GM12878 (cell line): ENCODE measurements around the gene PYGO1. TPM values are rescaled to one million over a fixed set of nuclear protein-coding genes. Genes with fewer than 3 reads are reported as not detected.

Experiments
- ATAC-seq: fragments of 200-7000 bp; cut with Tn5 transposase; 3 replicates; pipeline ENCODE4 v1.9.1; 2020; ENCODE audit warnings: mild to moderate bottlenecking, moderate library complexity
- BruUV-seq: library from RNA; stranded (reverse); fragments of 400-500 nt; replicated peaks from 2 replicates; lab custom pipeline; 2021; lab: Mats Ljungman, UMichigan
- CTCF ChIA-PET: fragments of 300-600 bp; sonication (Branson Sonifier 250); formaldehyde crosslinking; extraction: SDS; loops from one replicate; lab custom pipeline; 2021; ENCODE audit warnings: inconsistent platforms; lab: Yijun Ruan, JAX
- POLR2A ChIA-PET: fragments of 350-600 bp; formaldehyde crosslinking; extraction: SDS; loops from one replicate; lab custom pipeline; 2021; ENCODE audit warnings: inconsistent platforms; lab: Charles Lee
- RAD21 ChIA-PET: fragments of 300-600 bp; sonication (Branson Sonifier 250); formaldehyde crosslinking; loops from one replicate; lab custom pipeline; 2023; ENCODE audit warnings: antibody characterized with exemption; ENCODE audit not compliant: unreplicated experiment; lab: Charles Lee
- SMC1A ChIA-PET: fragments of 300-600 bp; sonication (Branson Sonifier 250); formaldehyde crosslinking; loops from one replicate; lab custom pipeline; 2023; ENCODE audit not compliant: unreplicated experiment, uncharacterized antibody; lab: Charles Lee
- DNase-seq: peaks from one replicate; pipeline ENCODE4 v3.0.0-alpha.2; 2011; ENCODE audit warnings: low read depth, low spot score
- FAIRE-seq: peaks from 3 replicates; lab custom pipeline; 2011; peaks lifted over from hg19 to GRCh38; lab: Jason Lieb, UNC
- H2AFZ ChIP-seq: 2 replicates; pipeline ENCODE4 v1.6.0; 2011; ENCODE audit warnings: low read depth, low read length, control low read depth; ENCODE audit not compliant: control insufficient read depth
- H3K27ac ChIP-seq: 2 replicates; pipeline ENCODE4 v1.5.1; 2011; ENCODE audit warnings: control low read depth; ENCODE audit not compliant: control insufficient read depth, insufficient read depth
- H3K27me3 ChIP-seq, 2 experiments: replicated peaks in 1 of 2; 2 replicates each; pipeline versions ENCODE4 v1.6.0 to v1.6.1; 2011; ENCODE audit warnings: low read length in 1 of 2; ENCODE audit not compliant: control insufficient read depth in 2 of 2, insufficient read depth in 2 of 2
- H3K36me3 ChIP-seq, 2 experiments: 2 replicates each; pipeline ENCODE4 v1.5.1; 2011; ENCODE audit warnings: low read length in 1 of 2; ENCODE audit not compliant: control insufficient read depth in 2 of 2, insufficient read depth in 2 of 2
- H3K4me1 ChIP-seq: 2 replicates; pipeline ENCODE4 v1.6.1; 2011; ENCODE audit warnings: mild to moderate bottlenecking, low read length, moderate library complexity, mixed read lengths; ENCODE audit not compliant: control insufficient read depth, insufficient read depth
- H3K4me2 ChIP-seq: 2 replicates; pipeline ENCODE4 v1.6.0; 2011; ENCODE audit warnings: control low read depth; ENCODE audit not compliant: control insufficient read depth, insufficient read depth
- H3K4me3 ChIP-seq: fragments of 200-600 bp; sonication (generic); 2 replicates; pipeline ENCODE4 v1.5.1; 2016
- H3K79me2 ChIP-seq: 2 replicates; pipeline ENCODE4 v1.6.0; 2011; ENCODE audit warnings: low read length; ENCODE audit not compliant: control insufficient read depth, insufficient read depth
- H3K9ac ChIP-seq: 2 replicates; pipeline ENCODE4 v1.8.0; 2011; ENCODE audit warnings: low read length, control low read depth, mixed read lengths; ENCODE audit not compliant: control insufficient read depth, insufficient read depth
- H3K9me3 ChIP-seq: replicated peaks from 3 replicates; pipeline ENCODE4 v1.5.1; 2011; ENCODE audit warnings: mild to moderate bottlenecking, low read length; ENCODE audit not compliant: control insufficient read depth, insufficient read depth
- H4K20me1 ChIP-seq: 2 replicates; pipeline ENCODE4 v1.6.0; 2011; ENCODE audit not compliant: control insufficient read depth, insufficient read depth
- BCLAF1 ChIP-seq: fragments of 450-650 bp; IDR thresholded peaks from 2 replicates; pipeline ENCODE4 v1.6.1; 2017; ENCODE audit warnings: antibody characterized with exemption, mild to moderate bottlenecking, moderate library complexity
- IRF4 ChIP-seq: IDR thresholded peaks from 2 replicates; pipeline ENCODE4 v1.6.1; 2011; ENCODE audit warnings: low read depth, low read length
- RAD51 ChIP-seq: fragments of 450-650 bp; IDR thresholded peaks from 2 replicates; pipeline ENCODE4 v1.6.1; 2016; ENCODE audit warnings: moderate library complexity, mild to moderate bottlenecking, inconsistent platforms
- SPI1 ChIP-seq: IDR thresholded peaks from 2 replicates; pipeline ENCODE4 v1.6.1; 2011; ENCODE audit warnings: low read depth, mild to moderate bottlenecking, low read length, moderate library complexity, borderline replicate concordance; ENCODE audit not compliant: insufficient read depth
- SREBF2 ChIP-seq: IDR thresholded peaks from 2 replicates; pipeline ENCODE4 v1.6.1; 2012; ENCODE audit warnings: mild to moderate bottlenecking, low read length
- WGBS: methylation state at CpG from one replicate; pipeline ENCODE4 v1.1.6; 2016; ENCODE audit warnings: low lambda C conversion rate; ENCODE audit not compliant: insufficient replicate concordance, insufficient coverage; ENCODE audit errors: missing lambda C conversion rate; 5-methylcytosine and 5-hydroxymethylcytosine counted together
- in situ Hi-C: fragments of 300-500 bp; cut with MboI; formaldehyde crosslinking; loops from 9 replicates; pipeline ENCODE4 v1.14.3; 2018; ENCODE audit warnings: mixed read lengths
- intact Hi-C: fragments of 100-400 bp; cut with micrococcal nuclease; formaldehyde crosslinking; loops from one replicate; pipeline ENCODE4 v1.14.2; 2022; ENCODE audit not compliant: unreplicated experiment
- polyA plus RNA-seq, 11 experiments: library from polyadenylated mRNA; depleted of rRNA in 4 of 11; unstranded in 6 of 11; stranded (reverse) in 5 of 11; fragments of >200 nt; fragmentation: Nextera tagmentation in 4 of 11; fragmentation: Illumina TruSeq in 1 of 11; extraction: Ambion mirVana in 4 of 11; extraction: Trizol in 1 of 11; gene quantifications; 1 replicate in 1 of 11; 2 replicates in 10 of 11; pipeline versions ENCODE4 v1.2.1 to v1.2.3, GENCODE V29; 2011 to 2016; ENCODE audit warnings: inconsistent platforms in 2 of 11, missing spikeins in 2 of 11, low read depth in 1 of 11
- total RNA-seq, 4 experiments: library from RNA; depleted of rRNA in 3 of 4; stranded (reverse); fragments of >200 nt in 3 of 4; fragmentation: Illumina TruSeq in 1 of 4; extraction: Trizol in 1 of 4; gene quantifications; 2 replicates each; pipeline versions ENCODE4 v1.2.1 to v1.2.3, GENCODE V29; 2013 to 2021
- TF ChIP-seq, protein P1 (sequence below): fragments of 450-650 bp; IDR thresholded peaks from 2 replicates; pipeline ENCODE4 v1.6.1; 2016; ENCODE audit warnings: mild to moderate bottlenecking

The PYGO1 gene
- total and polyA plus RNA-seq, 10 of the 15 experiments (the other 5 are each of a cell fraction or from before 2014, with no cell fraction given): 0.01 TPM; not detected in 9

DNA sequence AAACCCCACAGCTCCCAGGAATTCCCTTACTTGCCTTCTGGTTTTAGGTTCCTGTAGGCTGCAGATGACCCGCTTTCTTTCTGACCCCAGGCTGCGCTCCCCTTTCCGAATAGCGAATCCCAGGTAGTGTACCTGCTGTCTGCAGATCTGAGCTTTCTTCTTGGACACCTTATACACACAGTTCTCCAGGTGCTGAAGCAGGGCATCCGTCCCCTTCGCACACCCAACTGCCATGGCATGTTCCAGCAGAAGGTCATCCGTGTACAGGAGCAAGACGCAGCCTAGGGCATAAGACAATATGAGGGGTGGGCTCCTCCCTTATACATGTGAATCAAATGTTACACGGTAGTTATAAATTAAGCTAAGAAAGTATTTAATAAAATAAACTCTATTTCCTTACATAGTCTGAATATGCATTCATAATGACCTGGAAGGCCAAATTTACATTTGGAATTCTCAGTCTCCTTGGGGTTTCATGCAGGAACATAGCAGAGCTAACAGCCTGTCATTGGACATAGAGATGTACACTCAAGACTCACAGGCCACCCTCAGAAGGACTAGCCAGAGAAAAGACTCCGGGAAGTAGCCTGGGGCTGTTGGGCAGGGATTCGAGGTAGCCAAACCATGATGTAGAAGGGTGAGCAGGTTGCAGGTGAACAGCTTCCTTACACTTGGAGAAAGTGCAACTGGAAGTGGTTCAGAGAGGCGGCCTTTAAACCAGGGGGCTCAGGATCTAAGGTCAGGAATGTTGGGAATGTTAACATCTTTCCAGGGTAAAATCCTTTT, 72.0 kb downstream of the PYGO1 start:
- no peaks in the 10 kb centered on the region for H3K36me3 ChIP-seq
- WGBS: 58% methylated on average over 12 of the region's 12 CpGs
- no peak overlapping the region for H3K27ac ChIP-seq
- SMC1A ChIA-PET: interaction anchor here (1.3 kb wide), 1 partner anchor 125 kb away, joined by 3 read pairs; no protein-coding TSS in a partner anchor
- ATAC-seq: no peak
- H3K4me3 ChIP-seq: no peak overlapping the region
- in situ Hi-C loops (no loop called here), intact Hi-C loops (loop anchor here (10.0 kb wide), 1 partner anchor 61 kb away; no protein-coding TSS in a partner anchor)
- CTCF ChIA-PET: interaction anchor here (2.0 kb wide), 1 partner anchor 10 kb away, joined by 5 read pairs; no protein-coding TSS in a partner anchor
- H2AFZ ChIP-seq: no peak overlapping the region
- no peaks in the 10 kb centered on the region for H4K20me1 ChIP-seq
- H3K9ac ChIP-seq: no peak overlapping the region
- no TSS peak for BruUV-seq
- H3K79me2 ChIP-seq: no peaks in the 10 kb centered on the region
- RAD21 ChIA-PET: interaction anchor here (1.6 kb wide), 1 partner anchor 10 kb away, joined by 3 read pairs; no protein-coding TSS in a partner anchor
- TF ChIP-seq IRF4 (no peak), SREBF2 (no peak)
- H3K27me3 ChIP-seq: no peaks in the 10 kb centered on the region; a peak in 1 of 4 replicates
- no peak for DNase-seq
- H3K9me3 ChIP-seq: no peaks in the 10 kb centered on the region
- no peak for FAIRE-seq
- no peak overlapping the region for H3K4me2 ChIP-seq
- no peaks in the 10 kb centered on the region for H3K4me1 ChIP-seq
- POLR2A ChIA-PET: interaction anchor here (0.7 kb wide), 1 partner anchor 527 kb away, joined by 6 read pairs; no protein-coding TSS in a partner anchor

- Histone ChIP-seq H3K4me2 (no peak overlapping the region), H4K20me1 (no peaks in the 10 kb centered on the region), H3K9ac (no peak overlapping the region), H3K27me3 (no peaks in the 10 kb centered on the region; a peak in 1 of 4 replicates), H2AFZ (no peak overlapping the region), H3K4me1 (no peaks in the 10 kb centered on the region), H3K9me3 (no peaks in the 10 kb centered on the region), H3K79me2 (no peaks in the 10 kb centered on the region), H3K36me3 (no peaks in the 10 kb centered on the region), H3K27ac (no peak overlapping the region), H3K4me3 (no peak overlapping the region)
- DNase-seq: no peak
- ATAC-seq: no peak
- in situ Hi-C loops: no loop called here
- ChIA-PET CTCF (interaction anchor here (1.3 to 2.0 kb wide), 2 partner anchors 8 to 11 kb away, joined by 5 read pairs; no protein-coding TSS in a partner anchor), SMC1A (interaction anchor here (1.3 kb wide), 1 partner anchor 126 kb away, joined by 3 read pairs; no protein-coding TSS in a partner anchor), POLR2A (no interaction called here), RAD21 (interaction anchor here (1.6 kb wide), 1 partner anchor 11 kb away, joined by 3 read pairs; no protein-coding TSS in a partner anchor)
- BruUV-seq: no TSS peak
- intact Hi-C loops: loop anchor here (10.0 kb wide), 1 partner anchor 61 kb away; no protein-coding TSS in a partner anchor
- WGBS: 63% methylated on average over 4 of the region's 4 CpGs
- no peak for FAIRE-seq
- TF ChIP-seq, protein P1, sequence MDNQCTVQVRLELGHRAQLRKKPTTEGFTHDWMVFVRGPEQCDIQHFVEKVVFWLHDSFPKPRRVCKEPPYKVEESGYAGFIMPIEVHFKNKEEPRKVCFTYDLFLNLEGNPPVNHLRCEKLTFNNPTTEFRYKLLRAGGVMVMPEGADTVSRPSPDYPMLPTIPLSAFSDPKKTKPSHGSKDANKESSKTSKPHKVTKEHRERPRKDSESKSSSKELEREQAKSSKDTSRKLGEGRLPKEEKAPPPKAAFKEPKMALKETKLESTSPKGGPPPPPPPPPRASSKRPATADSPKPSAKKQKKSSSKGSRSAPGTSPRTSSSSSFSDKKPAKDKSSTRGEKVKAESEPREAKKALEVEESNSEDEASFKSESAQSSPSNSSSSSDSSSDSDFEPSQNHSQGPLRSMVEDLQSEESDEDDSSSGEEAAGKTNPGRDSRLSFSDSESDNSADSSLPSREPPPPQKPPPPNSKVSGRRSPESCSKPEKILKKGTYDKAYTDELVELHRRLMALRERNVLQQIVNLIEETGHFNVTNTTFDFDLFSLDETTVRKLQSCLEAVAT: no peak
- TF ChIP-seq SPI1: no peak
- TF ChIP-seq RAD51: no peak
- TF ChIP-seq BCLAF1: no peak
Observed at GRCh38 chr15:55515491-55515890, 72.7 kb downstream of the PYGO1 start.
